Omental fat pad (tissue), 4 donors: ENCODE measurements around the gene RC3H2. TPM values are rescaled to one million over a fixed set of nuclear protein-coding genes. Genes with fewer than 3 reads are reported as not detected.

ENCODE experiments used
- ATAC-seq: fragments of 150-250 bp; one replicate; pipeline ENCODE4 v1.9.1; 2016; ENCODE audit warnings: mild to moderate bottlenecking, moderate library complexity; ENCODE audit not compliant: low FRiP score
- DNase-seq: peaks from one replicate; pipeline ENCODE4 v3.0.0-alpha.2; 2019; ENCODE audit warnings: low spot score
- total RNA-seq, 4 donors: library from RNA; depleted of rRNA; stranded (reverse); fragments of >200 nt; gene quantifications; one replicate each; pipeline ENCODE4 v1.1.0, GENCODE V29; 2016
- TF ChIP-seq, protein P1 (sequence below), 3 donors: fragments of 450-650 bp; IDR thresholded peaks; one replicate each; pipeline ENCODE4 v1.5.1; 2016 to 2017; ENCODE audit warnings: antibody characterized with exemption in 3 of 3, mild to moderate bottlenecking in 3 of 3, moderate library complexity in 2 of 3

Gene RC3H2
- total RNA-seq, 4 donors from 2014 or later = 30.5 to 63.5 (median 41.3) TPM

DNA sequence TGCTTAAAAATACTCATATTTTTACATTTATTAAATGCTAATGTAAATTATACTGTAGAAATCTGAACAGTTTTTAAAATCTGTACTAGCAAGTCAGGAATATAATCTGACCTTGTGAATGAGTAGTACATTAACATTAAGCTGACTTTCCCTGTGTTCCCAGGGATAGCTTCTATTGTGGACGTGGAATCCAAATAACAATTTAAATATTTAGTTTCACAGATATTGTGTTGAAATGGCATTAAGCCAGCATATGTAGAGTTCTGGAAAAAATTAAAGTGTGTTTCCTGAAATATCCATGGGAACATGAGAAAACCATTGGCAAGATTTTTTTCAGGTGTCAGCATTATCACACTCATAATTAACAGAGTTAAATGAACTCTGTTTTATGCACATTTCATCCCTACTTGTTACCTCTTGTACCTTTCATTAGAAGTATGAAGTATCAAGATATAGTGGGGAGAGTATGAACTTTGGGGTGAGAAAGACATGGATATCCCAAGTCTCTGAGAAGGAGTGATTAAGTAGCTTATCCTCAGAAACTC, 41.4 kb upstream of the RC3H2 start:
- DNase-seq (no peak), ATAC-seq (no peak)
- TF ChIP-seq, protein P1, sequence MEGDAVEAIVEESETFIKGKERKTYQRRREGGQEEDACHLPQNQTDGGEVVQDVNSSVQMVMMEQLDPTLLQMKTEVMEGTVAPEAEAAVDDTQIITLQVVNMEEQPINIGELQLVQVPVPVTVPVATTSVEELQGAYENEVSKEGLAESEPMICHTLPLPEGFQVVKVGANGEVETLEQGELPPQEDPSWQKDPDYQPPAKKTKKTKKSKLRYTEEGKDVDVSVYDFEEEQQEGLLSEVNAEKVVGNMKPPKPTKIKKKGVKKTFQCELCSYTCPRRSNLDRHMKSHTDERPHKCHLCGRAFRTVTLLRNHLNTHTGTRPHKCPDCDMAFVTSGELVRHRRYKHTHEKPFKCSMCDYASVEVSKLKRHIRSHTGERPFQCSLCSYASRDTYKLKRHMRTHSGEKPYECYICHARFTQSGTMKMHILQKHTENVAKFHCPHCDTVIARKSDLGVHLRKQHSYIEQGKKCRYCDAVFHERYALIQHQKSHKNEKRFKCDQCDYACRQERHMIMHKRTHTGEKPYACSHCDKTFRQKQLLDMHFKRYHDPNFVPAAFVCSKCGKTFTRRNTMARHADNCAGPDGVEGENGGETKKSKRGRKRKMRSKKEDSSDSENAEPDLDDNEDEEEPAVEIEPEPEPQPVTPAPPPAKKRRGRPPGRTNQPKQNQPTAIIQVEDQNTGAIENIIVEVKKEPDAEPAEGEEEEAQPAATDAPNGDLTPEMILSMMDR (IDR thresholded peaks at IDR 0.05) = no peak

DNA sequence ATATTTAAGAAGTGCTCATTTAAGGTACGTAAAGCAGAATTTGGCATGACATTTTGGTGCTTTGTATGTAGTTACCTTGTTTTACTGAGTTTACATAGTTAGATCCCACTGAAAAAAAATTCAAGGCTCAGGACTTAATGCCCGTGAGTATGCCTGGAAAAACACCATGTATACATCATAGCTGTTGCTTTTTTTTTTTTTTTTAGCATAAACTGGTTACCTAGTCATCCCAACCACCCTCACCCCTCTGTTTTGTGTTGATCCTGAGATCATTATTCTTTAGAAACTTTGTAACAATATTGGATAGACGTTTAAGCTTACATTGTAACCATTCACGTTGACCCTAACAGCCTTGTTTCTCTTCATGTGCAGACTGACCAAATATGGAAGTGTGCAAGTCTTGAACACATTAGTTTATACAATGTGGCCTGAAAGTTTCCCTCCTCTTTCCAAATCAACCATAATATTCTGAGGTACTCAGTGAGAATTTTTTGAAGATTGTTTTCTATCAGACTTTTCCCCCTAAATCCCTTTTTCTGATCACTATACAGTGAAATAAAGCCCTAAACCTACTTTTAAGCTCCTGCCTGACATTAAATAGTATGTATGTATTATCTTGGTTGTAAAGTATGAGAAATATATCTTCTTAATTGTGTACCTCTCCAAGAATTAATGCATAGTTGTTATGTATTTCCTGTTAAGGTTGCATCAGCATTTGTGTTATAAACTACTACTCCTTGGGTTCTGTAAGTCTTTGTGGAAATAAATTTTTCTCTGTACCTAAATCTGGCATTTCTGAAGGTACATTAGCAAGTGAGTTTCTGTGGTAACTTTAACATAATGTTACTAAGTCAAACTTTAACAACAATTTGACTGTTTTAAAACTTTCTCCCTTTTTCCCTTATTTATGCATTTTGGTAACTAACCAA, 40.1 kb upstream of the RC3H2 start:
- TF ChIP-seq, protein P1 (IDR thresholded peaks at IDR 0.05) = no peak
- no peak for ATAC-seq
- DNase-seq = no peak

DNA sequence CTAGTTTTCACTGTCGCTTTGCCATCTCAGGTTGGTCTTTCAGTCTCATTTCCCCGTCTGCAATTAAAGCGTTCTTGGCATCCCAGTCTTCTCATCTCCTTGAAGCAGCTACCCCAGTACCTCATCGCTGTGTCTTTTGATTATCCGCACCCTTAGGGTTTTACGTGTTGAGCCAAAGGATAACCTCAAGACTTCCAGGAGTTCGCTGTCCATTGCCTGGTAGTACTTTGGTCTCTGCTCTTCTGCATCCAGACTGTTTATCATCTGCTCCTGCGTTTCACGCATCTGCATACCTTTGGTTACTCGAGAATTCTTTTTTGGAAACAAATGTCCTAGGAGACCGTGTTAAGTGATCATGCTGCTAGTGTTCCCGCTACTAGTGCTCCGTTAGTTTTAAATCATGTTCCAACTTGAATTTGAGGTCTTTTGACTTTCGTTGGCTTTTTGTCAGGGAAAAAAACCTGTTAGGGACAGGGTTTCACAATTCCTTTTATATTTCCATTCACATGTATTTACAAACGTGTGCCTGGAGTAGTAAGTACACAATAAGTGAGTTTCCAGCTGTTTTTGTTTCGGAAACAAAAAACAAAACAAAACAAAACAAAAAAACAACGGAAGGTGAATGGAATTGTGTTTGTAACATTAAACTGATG, 36.5 kb upstream of the RC3H2 start:
- DNase-seq (no peak), ATAC-seq (no peak)
- TF ChIP-seq, protein P1 (IDR thresholded peaks at IDR 0.05) = no peak

DNA sequence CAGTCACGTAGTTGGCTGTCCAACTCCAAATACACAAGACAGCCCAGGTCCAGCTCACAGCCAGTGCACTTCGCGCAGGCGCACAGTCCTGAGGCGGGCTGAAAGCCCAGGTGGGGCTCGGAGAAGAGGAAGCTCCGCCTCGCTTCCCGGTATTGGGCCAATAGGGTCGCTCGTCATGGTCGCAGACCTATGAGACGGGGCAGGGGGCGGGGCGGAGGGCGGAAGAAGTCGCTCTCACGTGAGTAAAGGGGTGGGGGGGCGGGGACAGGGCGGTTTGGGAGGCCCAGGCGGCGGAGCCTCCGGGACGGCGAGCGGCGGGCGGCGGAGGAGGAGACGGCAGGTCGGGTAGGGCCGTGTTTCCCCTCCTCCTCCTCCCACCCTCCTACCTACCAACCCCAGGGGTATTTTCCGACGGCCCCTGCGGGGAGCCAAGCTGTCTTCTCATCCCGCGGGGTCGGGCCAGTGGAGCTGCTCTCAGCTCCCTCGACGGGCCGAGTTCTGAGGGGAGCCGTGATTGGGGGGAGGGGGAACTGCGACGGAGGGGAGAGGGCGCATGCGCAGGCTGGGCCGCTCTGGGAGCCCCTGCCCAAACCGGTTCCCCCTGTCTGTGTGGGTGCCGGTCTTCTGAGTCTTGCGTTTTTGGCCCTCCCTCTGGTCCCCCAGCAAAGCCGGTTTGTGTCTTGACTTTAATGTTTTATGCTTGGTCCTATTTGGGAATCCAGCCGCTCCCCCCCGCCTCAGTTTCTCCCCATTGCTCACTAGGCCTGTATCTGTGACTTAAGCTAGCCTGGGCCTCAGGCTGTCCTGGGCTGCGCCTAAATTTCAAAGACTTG, 35.8 kb upstream of the RC3H2 start, which contains the start of gene RABGAP1:
Gene RABGAP1 (plus strand): TSS at position 272 of the 833 bp plus-strand sequence. CDS start 16,040 bp downstream, outside the sequence.
- TF ChIP-seq, protein P1 (IDR thresholded peaks at IDR 0.05) = no peak
- ATAC-seq (peak; percentile 99), DNase-seq (peak; percentile 97)

DNA sequence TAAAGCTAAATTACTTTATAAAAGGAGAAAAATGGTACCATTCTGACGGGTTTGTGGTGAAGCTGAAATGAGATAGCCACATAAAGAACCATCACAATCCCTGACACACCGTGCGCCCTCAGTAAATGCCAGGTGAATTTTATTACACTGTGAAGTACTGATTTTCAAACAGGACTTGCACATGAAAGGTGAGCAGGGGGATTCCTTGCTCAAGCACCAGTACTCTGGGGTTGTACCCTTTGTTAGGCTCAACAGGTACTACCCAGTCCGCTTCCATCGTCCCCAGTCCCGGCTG, 35.2 kb upstream of the RC3H2 start:
- TF ChIP-seq, protein P1 (IDR thresholded peaks at IDR 0.05) = no peak
- DNase-seq (no peak), ATAC-seq (no peak)

DNA sequence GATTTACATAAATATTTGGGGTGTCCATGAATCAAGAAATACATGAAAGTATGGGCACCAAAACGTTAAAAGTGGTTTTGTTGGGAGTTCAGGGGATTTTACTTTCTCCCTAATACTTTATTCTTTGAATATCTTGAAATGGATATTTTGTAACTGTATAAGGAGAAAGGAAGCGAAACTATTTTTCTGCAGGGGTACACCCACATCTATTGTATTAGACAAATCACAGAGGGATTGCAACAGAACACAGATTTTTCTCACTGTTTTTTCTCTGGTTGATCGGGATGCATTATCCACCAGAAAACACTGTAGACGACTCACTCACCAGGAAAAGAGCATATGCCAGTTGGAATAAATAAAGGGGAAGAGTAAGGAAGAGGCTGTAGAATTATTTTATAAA, 34.4 kb upstream of the RC3H2 start:
- ATAC-seq (no peak), DNase-seq (no peak)
- TF ChIP-seq, protein P1 (IDR thresholded peaks at IDR 0.05) = no peak
